Ishikawa (cell line): ENCODE measurements around the gene AGO4.

Experiments
- CEBPB ChIP-seq: IDR thresholded peaks from 2 replicates; pipeline ENCODE4 v1.6.1; 2012
- CREB1 ChIP-seq: IDR thresholded peaks from 2 replicates; pipeline ENCODE4 v1.6.1; 2012; ENCODE audit warnings: low read depth
- EGR1 ChIP-seq: IDR thresholded peaks from 2 replicates; pipeline ENCODE4 v1.6.1; 2012
- EP300 ChIP-seq: IDR thresholded peaks from 2 replicates; pipeline ENCODE4 v1.6.1; 2012; ENCODE audit warnings: borderline replicate concordance
- FOXM1 ChIP-seq: IDR thresholded peaks from 2 replicates; pipeline ENCODE4 v1.6.1; 2012; ENCODE audit warnings: low read depth, borderline replicate concordance
- NFIC ChIP-seq: IDR thresholded peaks from 2 replicates; pipeline ENCODE4 v1.6.1; 2012
- RAD21 ChIP-seq: IDR thresholded peaks from 2 replicates; pipeline ENCODE4 v1.6.1; 2012; ENCODE audit warnings: low read depth
- REST ChIP-seq: IDR thresholded peaks from 2 replicates; pipeline ENCODE4 v1.6.1; 2012; ENCODE audit warnings: low read depth, mild to moderate bottlenecking
- TAF1 ChIP-seq: IDR thresholded peaks from 2 replicates; pipeline ENCODE4 v1.6.1; 2012; ENCODE audit warnings: low read depth, mild to moderate bottlenecking
- TCF12 ChIP-seq: IDR thresholded peaks from 2 replicates; pipeline ENCODE4 v1.6.1; 2012; ENCODE audit warnings: low read depth
- TEAD4 ChIP-seq: IDR thresholded peaks from 2 replicates; pipeline ENCODE4 v1.6.1; 2012
- YY1 ChIP-seq: IDR thresholded peaks from 2 replicates; pipeline ENCODE4 v1.6.1; 2012; ENCODE audit warnings: low read depth
- ZBTB7A ChIP-seq: IDR thresholded peaks from 2 replicates; pipeline ENCODE4 v1.6.1; 2012; ENCODE audit warnings: low read depth
- TF ChIP-seq, protein P1 (sequence below): IDR thresholded peaks from 2 replicates; pipeline ENCODE4 v1.6.1; 2012
- TF ChIP-seq, protein P2 (sequence below): IDR thresholded peaks from 2 replicates; pipeline ENCODE4 v1.6.1; 2012

AGO4 gene

GRCh38 chr1:35850716-35851115, 42.9 kb downstream of the AGO4 start:
- no peak for TF ChIP-seq NFIC
- no peak for TF ChIP-seq CEBPB
- TF ChIP-seq, protein P1, sequence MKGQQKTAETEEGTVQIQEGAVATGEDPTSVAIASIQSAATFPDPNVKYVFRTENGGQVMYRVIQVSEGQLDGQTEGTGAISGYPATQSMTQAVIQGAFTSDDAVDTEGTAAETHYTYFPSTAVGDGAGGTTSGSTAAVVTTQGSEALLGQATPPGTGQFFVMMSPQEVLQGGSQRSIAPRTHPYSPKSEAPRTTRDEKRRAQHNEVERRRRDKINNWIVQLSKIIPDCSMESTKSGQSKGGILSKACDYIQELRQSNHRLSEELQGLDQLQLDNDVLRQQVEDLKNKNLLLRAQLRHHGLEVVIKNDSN, result no peak
- TF ChIP-seq TAF1, result no peak

DNA sequence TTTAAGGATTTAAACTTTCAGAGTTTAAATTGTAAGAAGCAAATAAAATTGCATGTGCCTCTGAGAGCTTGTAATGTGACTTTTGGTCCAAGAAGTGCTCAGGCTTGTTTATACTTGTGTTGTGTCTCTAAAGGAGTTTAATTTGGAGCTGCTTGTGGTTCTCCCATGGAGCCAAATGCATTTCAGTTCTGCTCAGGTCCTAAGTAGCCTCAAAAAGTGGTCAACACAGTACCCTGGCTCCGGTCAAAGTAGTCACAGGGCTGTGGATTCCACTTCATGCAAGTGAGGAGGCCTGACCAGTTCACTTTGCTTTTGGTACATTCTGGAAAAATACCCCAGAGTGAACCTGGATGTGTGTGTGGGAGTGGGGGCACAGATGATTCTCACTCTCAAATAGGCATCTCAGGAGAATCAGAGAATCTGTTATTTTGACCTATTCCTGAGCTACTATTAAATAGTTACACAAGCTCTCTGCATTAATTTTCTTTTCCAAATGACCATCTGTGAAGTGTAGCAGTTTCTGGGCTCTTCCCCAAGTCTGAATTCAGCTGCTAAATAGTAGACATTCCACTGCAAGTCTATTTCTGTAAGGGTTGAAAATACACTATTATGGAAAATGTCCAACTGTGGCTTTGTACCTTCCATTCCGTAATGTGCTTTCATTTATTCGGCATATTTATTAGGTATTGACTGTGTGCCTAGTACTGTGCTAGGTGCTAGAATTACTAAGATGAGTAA, 43.5 kb downstream of the AGO4 start:
- TF ChIP-seq CEBPB (no peak), YY1 (no peak), EP300 (no peak), FOXM1 (no peak), TAF1 (no peak), TCF12 (no peak), NFIC (no peak), EGR1 (no peak), CREB1 (no peak), RAD21 (no peak), ZBTB7A (no peak), REST (no peak), TEAD4 (no peak)
- TF ChIP-seq, protein P1, result no peak
- TF ChIP-seq, protein P2, sequence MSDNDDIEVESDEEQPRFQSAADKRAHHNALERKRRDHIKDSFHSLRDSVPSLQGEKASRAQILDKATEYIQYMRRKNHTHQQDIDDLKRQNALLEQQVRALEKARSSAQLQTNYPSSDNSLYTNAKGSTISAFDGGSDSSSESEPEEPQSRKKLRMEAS, result no peak

DNA sequence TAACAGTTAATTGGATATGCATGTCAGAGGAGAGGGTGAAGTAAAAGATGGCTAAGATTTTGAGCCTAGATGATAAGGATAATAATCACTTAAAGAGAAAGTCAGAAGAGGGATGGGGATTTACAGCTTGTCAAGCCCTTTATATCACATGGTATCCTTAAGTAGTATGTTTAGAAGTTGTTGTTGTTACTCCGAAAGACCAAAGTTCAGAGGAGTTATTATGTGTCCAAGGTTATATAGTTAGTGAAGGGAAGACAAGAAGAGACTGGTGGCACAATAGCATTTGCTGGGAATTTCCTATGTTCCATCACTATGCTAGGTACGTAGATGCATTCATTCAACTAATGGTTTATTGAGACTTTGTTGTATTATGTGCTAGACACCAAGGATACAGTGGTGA, 44.4 kb downstream of the AGO4 start:
- TF ChIP-seq YY1 (no peak), REST (no peak), TCF12 (no peak), EP300 (no peak), TEAD4 (no peak), NFIC (no peak), CREB1 (no peak), RAD21 (no peak), EGR1 (no peak)
- TF ChIP-seq, protein P1, result no peak

GRCh38 chr1:35854989-35855700, 47.3 kb downstream of the AGO4 start:
- TF ChIP-seq YY1, result no peak
- TF ChIP-seq, protein P2, result no peak
- TF ChIP-seq TCF12, result no peak

GRCh38 chr1:35856964-35857363, 49.1 kb downstream of the AGO4 start:
- TF ChIP-seq ZBTB7A (no peak), EP300 (no peak), EGR1 (no peak), CEBPB (no peak), TCF12 (no peak), TAF1 (no peak), NFIC (no peak), FOXM1 (no peak), CREB1 (no peak), REST (no peak), RAD21 (no peak), TEAD4 (no peak)
- TF ChIP-seq, protein P1, result no peak
